Esophagus squamous epithelium (tissue), 5 donors: Measurements from ENCODE around the gene PARD6B. TPM values are rescaled to one million over a fixed set of nuclear protein-coding genes. Genes with fewer than 3 reads are reported as not detected.

Source experiments
- DNase-seq: peaks from one replicate; lab custom pipeline; 2025; lab: John Stamatoyannopoulos, UW
- H3K27ac ChIP-seq, 4 donors: fragments of 200-600 bp; sonication (generic); one replicate each; pipeline ENCODE4 v1.5.1; 2016 to 2019; ENCODE audit warnings: mild to moderate bottlenecking in 1 of 4
- H3K27me3 ChIP-seq, 4 donors: fragments of 200-600 bp; sonication (generic); 1 replicate in 3 of 4; 2 replicates in 1 of 4; pipeline versions ENCODE4 v1.5.1 to v1.6.0; 2017 to 2021; ENCODE audit warnings: antibody characterized with exemption in 1 of 4
- H3K36me3 ChIP-seq, 3 donors: fragments of 200-600 bp; sonication (generic); one replicate each; pipeline ENCODE4 v1.5.1; 2016 to 2019
- H3K4me1 ChIP-seq, 3 donors: fragments of 200-600 bp; sonication (generic); one replicate each; pipeline ENCODE4 v1.5.1; 2017 to 2019
- H3K4me3 ChIP-seq, 4 donors: fragments of 200-600 bp; sonication (generic); 1 replicate in 3 of 4; 2 replicates in 1 of 4; pipeline ENCODE4 v1.5.1; 2016 to 2019; ENCODE audit warnings: mild to moderate bottlenecking in 2 of 4, moderate library complexity in 1 of 4
- H3K9me3 ChIP-seq, 3 donors: fragments of 200-600 bp; sonication (generic); one replicate each; pipeline ENCODE4 v1.5.1; 2016 to 2019
- POLR2A ChIP-seq, 4 donors: fragments of 450-650 bp; IDR thresholded peaks; one replicate each; pipeline ENCODE4 v1.6.1; 2017; ENCODE audit warnings: antibody characterized with exemption in 4 of 4, mild to moderate bottlenecking in 4 of 4, moderate library complexity in 3 of 4
- WGBS, 2 donors: methylation state at CpG; one replicate each; pipeline ENCODE4 v1.1.5; 2018; 5-methylcytosine and 5-hydroxymethylcytosine counted together
- intact Hi-C: fragments of 100-400 bp; cut with DNase I; formaldehyde crosslinking; loops from one replicate; pipeline ENCODE4 v1.15.0; 2022
- total RNA-seq, 4 donors: library from RNA; depleted of rRNA; stranded (reverse); fragments of >200 nt; gene quantifications; one replicate each; pipeline ENCODE4 v1.1.0, GENCODE V29; 2016
- TF ChIP-seq, protein P1 (sequence below), 6 experiments: fragments of 450-650 bp in 4 of 6; fragments of 200-600 bp in 2 of 6; sonication (generic) in 2 of 6; IDR thresholded peaks; one replicate each; pipeline ENCODE4 v1.5.1; 2016 to 2019; ENCODE audit warnings: antibody characterized with exemption in 6 of 6, mild to moderate bottlenecking in 4 of 6, moderate library complexity in 4 of 6
- donor health status: DM: yes; HTN: yes; CAD: no.

Gene PARD6B, protein sequence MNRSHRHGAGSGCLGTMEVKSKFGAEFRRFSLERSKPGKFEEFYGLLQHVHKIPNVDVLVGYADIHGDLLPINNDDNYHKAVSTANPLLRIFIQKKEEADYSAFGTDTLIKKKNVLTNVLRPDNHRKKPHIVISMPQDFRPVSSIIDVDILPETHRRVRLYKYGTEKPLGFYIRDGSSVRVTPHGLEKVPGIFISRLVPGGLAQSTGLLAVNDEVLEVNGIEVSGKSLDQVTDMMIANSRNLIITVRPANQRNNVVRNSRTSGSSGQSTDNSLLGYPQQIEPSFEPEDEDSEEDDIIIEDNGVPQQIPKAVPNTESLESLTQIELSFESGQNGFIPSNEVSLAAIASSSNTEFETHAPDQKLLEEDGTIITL
- 1 to 10 TPM; 4.7 to 6.5 (median 5.3) TPM for total RNA-seq

DNA sequence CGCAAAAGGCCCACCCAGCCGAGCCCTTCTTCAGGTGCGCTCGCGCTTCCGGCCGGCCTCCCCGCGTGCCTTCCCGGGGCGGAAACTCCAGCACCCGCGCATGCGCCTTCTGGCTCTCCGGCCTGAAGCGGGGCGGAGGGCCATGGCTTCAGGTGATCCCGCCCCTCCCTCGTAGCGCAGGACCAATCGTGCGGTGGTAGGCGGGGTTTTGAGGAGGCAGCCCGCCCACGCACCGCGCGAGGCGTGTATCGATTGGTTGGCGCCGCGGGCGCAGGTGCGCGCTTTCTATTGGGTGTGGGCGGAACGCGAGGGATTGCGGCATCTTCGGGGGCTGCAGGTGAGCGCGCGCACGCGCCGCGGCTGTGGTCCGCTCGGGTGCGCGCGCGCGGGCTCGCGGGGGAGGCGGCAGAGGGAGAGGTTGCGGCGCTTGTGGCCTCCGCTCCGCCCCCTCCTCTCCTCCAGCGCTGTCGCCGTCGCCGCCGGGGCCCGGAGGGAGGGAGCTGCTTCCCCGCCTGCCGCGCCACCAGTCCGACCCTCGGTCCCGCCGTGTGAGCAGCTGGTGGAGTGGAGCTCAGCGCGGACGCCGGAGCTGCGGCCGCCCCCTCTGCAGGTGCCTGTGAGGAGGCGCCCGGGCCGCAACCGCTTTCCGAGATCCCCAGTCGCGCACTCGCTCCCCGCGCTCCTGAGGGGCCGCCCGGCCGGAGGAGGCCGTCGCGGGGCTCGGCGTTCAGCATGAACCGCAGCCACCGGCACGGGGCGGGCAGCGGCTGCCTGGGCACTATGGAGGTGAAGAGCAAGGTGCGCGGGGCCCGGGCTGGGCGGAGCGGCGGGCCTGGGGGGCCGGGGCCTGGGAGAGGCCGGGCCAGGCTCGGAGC is at the start of gene PARD6B:
Gene PARD6B, plus strand, starts transcription at position 526 of the 875 bp plus-strand sequence. Its CDS starts 207 bp downstream, at position 733.
- Histone ChIP-seq H3K36me3 (peaks cover 0 to 3% (median 0%) of the 10 kb centered on the region in 3 donors), H3K4me1 (peaks cover 12 to 88% (median 39%) of the 10 kb centered on the region in 3 donors), H3K27me3 (no peaks in the 10 kb centered on the region), H3K27ac (peak within 1 kb of the TSS; percentile 87 to 95 (median 90)), H3K4me3 (peak within 1 kb of the TSS; percentile 64 to 93 (median 90)), H3K9me3 (no peaks in the 10 kb centered on the region)
- 0% methylated on average over 7 of the region's 114 CpGs; no CpG with 5 or more reads in 1 of the 2 donors for WGBS, 2 donors
- intact Hi-C loops: no loop called here
- TF ChIP-seq POLR2A (IDR thresholded peaks at IDR 0.05): peak in 3 of 4 donors; percentile 40 to 87 (median 66)
- TF ChIP-seq, protein P1, sequence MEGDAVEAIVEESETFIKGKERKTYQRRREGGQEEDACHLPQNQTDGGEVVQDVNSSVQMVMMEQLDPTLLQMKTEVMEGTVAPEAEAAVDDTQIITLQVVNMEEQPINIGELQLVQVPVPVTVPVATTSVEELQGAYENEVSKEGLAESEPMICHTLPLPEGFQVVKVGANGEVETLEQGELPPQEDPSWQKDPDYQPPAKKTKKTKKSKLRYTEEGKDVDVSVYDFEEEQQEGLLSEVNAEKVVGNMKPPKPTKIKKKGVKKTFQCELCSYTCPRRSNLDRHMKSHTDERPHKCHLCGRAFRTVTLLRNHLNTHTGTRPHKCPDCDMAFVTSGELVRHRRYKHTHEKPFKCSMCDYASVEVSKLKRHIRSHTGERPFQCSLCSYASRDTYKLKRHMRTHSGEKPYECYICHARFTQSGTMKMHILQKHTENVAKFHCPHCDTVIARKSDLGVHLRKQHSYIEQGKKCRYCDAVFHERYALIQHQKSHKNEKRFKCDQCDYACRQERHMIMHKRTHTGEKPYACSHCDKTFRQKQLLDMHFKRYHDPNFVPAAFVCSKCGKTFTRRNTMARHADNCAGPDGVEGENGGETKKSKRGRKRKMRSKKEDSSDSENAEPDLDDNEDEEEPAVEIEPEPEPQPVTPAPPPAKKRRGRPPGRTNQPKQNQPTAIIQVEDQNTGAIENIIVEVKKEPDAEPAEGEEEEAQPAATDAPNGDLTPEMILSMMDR (IDR thresholded peaks at IDR 0.05): peak in 2 of 6 experiments; percentile 1 to 6
- peak; percentile 95 for DNase-seq

DNA sequence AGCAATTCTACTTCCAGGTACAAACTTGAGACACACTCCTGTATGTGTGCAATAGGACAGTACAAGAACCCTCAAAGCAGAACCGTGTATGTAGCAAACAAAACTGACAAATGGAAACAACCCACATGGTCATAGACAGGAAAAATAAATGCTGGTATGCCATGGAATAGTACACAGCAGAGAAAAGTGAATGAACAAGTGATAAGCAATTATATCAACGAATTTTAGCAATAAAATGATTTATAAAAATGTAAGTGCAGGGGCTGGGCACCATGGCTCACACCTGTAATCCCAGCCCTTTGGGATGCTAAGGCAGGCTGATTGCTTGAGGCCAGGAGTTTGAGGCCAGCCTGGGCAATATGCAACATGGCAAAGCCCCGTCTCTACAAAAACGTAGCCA is 49.3 kb upstream of the PARD6B start:
- 57 to 65% methylated on average over 2 of the region's 4 CpGs for WGBS, 2 donors
- intact Hi-C loops: no loop called here
- H3K27me3 ChIP-seq: no peaks in the 10 kb centered on the region
- TF ChIP-seq POLR2A (IDR thresholded peaks at IDR 0.05): no peak
- TF ChIP-seq, protein P1 (IDR thresholded peaks at IDR 0.05): no peak
- no peak overlapping the region for H3K4me3 ChIP-seq
- no peaks in the 10 kb centered on the region for H3K36me3 ChIP-seq
- H3K27ac ChIP-seq: no peak overlapping the region
- DNase-seq: no peak
- no peaks in the 10 kb centered on the region for H3K9me3 ChIP-seq
- H3K4me1 ChIP-seq: peaks cover 0 to 8% (median 4%) of the 10 kb centered on the region in 3 donors

GRCh38 chr20:50682947-50683530 is 48.3 kb upstream of the PARD6B start:
- Histone ChIP-seq H3K27ac (no peak overlapping the region), H3K9me3 (no peaks in the 10 kb centered on the region), H3K4me1 (peaks cover 0 to 7% (median 3%) of the 10 kb centered on the region in 3 donors), H3K36me3 (no peaks in the 10 kb centered on the region), H3K27me3 (no peaks in the 10 kb centered on the region), H3K4me3 (no peak overlapping the region)
- no peak for DNase-seq
- WGBS, 2 donors: 88 to 96% methylated on average over 8 of the region's 8 CpGs
- intact Hi-C loops: no loop called here
- no peak for TF ChIP-seq POLR2A (IDR thresholded peaks at IDR 0.05)
- TF ChIP-seq, protein P1 (IDR thresholded peaks at IDR 0.05): no peak

GRCh38 chr20:50683570-50683969 is 47.8 kb upstream of the PARD6B start:
- intact Hi-C loops: no loop called here
- H3K4me3 ChIP-seq: no peak overlapping the region
- no peak overlapping the region for H3K27ac ChIP-seq
- H3K27me3 ChIP-seq: no peaks in the 10 kb centered on the region
- no peak for DNase-seq
- H3K4me1 ChIP-seq: peaks cover 0 to 1% (median 0%) of the 10 kb centered on the region in 3 donors
- no peaks in the 10 kb centered on the region for H3K9me3 ChIP-seq
- WGBS, 2 donors: 88 to 94% methylated on average over 3 to 5 of the region's 6 CpGs
- TF ChIP-seq, protein P1 (IDR thresholded peaks at IDR 0.05): no peak
- no peak for TF ChIP-seq POLR2A (IDR thresholded peaks at IDR 0.05)
- H3K36me3 ChIP-seq: no peaks in the 10 kb centered on the region
